ENCODE results near the gene SP6. TPM values are rescaled to one million over a fixed set of nuclear protein-coding genes. Genes with fewer than 3 reads are reported as not detected.

The SP6 gene
- total RNA-seq, 1 experiment from 2014 or later: 3.1 TPM

GRCh38 chr17:47879776-47880454, 29.0 kb upstream of the SP6 start:
- DNase-seq (no peak), ATAC-seq (no peak)
- H3K79me2 ChIP-seq (ENCODE audit: low read length): no peaks in the 10 kb centered on the region
- BruUV-seq (replicated peaks): no TSS peak
- ChIA-PET POLR2A (ENCODE audit: unreplicated experiment) (no interaction called here), CTCF (interaction anchor here (0.7 kb wide), 1 partner anchor 29 kb away, joined by 6 read pairs; the partner anchor contains the start of gene SP6)
- TF ChIP-seq CTCF (conservative IDR thresholded peaks at IDR 0.05; ENCODE audit: low read depth, low read length) (no peak), EZH2 (IDR thresholded peaks at IDR 0.05; ENCODE audit: low read length, unreplicated experiment) (no peak), EZH2phosphoT487 (IDR thresholded peaks at IDR 0.05; ENCODE audit: borderline replicate concordance, low read length) (no peak)
- H3K9ac ChIP-seq (ENCODE audit: low read length): no peak overlapping the region
- H3K9me2 ChIP-seq (replicated peaks; ENCODE audit: low read length): no peaks in the 10 kb centered on the region
- no peaks in the 10 kb centered on the region for H3K36me3 ChIP-seq (ENCODE audit: low read depth, low read length)
- no peaks in the 10 kb centered on the region for H3K9me3 ChIP-seq (ENCODE audit: low read length)
- intact Hi-C loops (cut with micrococcal nuclease): no loop called here
- no peaks in the 10 kb centered on the region for H3F3A ChIP-seq (ENCODE audit: low read length, unreplicated experiment)
- no peak overlapping the region for H3K4me2 ChIP-seq (ENCODE audit: low read length)
- H2AFZ ChIP-seq (ENCODE audit: low read length): no peak overlapping the region
- no peaks in the 10 kb centered on the region for H4K20me1 ChIP-seq (ENCODE audit: low read length)
- H3K27ac ChIP-seq (ENCODE audit: low read length): no peak overlapping the region
- no peaks in the 10 kb centered on the region for H3K27me3 ChIP-seq (ENCODE audit: low read length)
- no peaks in the 10 kb centered on the region for H3K4me1 ChIP-seq (ENCODE audit: insufficient read depth, low read length)
- H3K4me3 ChIP-seq (ENCODE audit: low read length): no peak overlapping the region

- TF ChIP-seq EZH2phosphoT487 (IDR thresholded peaks at IDR 0.05; ENCODE audit: borderline replicate concordance, low read length) (no peak), EZH2 (IDR thresholded peaks at IDR 0.05; ENCODE audit: low read length, unreplicated experiment) (no peak), CTCF (conservative IDR thresholded peaks at IDR 0.05; ENCODE audit: low read depth, low read length) (no peak)
- no peak overlapping the region for H3K27ac ChIP-seq (ENCODE audit: low read length)
- intact Hi-C loops (cut with micrococcal nuclease): no loop called here
- H4K20me1 ChIP-seq (ENCODE audit: low read length): no peaks in the 10 kb centered on the region
- ChIA-PET CTCF (interaction anchor here (0.7 kb wide), 1 partner anchor 28 kb away, joined by 6 read pairs; the partner anchor contains the start of gene SP6), POLR2A (ENCODE audit: unreplicated experiment) (interaction anchor here (0.6 kb wide), 1 partner anchor 48 kb away, joined by 4 read pairs; the partner anchor contains the start of genes LRRC46 and MRPL10)
- ATAC-seq: peak; percentile 25; the same call in 1 of the 2 replicates
- H3K9me2 ChIP-seq (replicated peaks; ENCODE audit: low read length): no peaks in the 10 kb centered on the region
- H3K4me1 ChIP-seq (ENCODE audit: insufficient read depth, low read length): no peaks in the 10 kb centered on the region
- no peak overlapping the region for H3K4me2 ChIP-seq (ENCODE audit: low read length)
- no TSS peak for BruUV-seq (replicated peaks)
- no peaks in the 10 kb centered on the region for H3K36me3 ChIP-seq (ENCODE audit: low read depth, low read length)
- no peaks in the 10 kb centered on the region for H3K79me2 ChIP-seq (ENCODE audit: low read length)
- H2AFZ ChIP-seq (ENCODE audit: low read length): no peak overlapping the region
- no peak for DNase-seq
- no peak overlapping the region for H3K4me3 ChIP-seq (ENCODE audit: low read length)
- H3K27me3 ChIP-seq (ENCODE audit: low read length): no peaks in the 10 kb centered on the region
- no peak overlapping the region for H3K9ac ChIP-seq (ENCODE audit: low read length)
- H3F3A ChIP-seq (ENCODE audit: low read length, unreplicated experiment): no peaks in the 10 kb centered on the region
- no peaks in the 10 kb centered on the region for H3K9me3 ChIP-seq (ENCODE audit: low read length)
Measured at GRCh38 chr17:47879028-47879585, 28.1 kb upstream of the SP6 start.

Measured in PC-3 (cell line).